GM21528 (cell line): ENCODE measurements around the gene ZNF43.
"Not testable (repeated sequence)": the region's sequence is repeated elsewhere in the genome, so short reads cannot be mapped to it uniquely, and the experiment has no call there.

Source experiments
- ATAC-seq: cut with Tn5 transposase; IDR thresholded peaks from one replicate; pipeline ENCODE4 v1.9.1; 2021; ENCODE audit warnings: mild to moderate bottlenecking, moderate library complexity; ENCODE audit not compliant: unreplicated experiment, low FRiP score

ZNF43 gene

DNA sequence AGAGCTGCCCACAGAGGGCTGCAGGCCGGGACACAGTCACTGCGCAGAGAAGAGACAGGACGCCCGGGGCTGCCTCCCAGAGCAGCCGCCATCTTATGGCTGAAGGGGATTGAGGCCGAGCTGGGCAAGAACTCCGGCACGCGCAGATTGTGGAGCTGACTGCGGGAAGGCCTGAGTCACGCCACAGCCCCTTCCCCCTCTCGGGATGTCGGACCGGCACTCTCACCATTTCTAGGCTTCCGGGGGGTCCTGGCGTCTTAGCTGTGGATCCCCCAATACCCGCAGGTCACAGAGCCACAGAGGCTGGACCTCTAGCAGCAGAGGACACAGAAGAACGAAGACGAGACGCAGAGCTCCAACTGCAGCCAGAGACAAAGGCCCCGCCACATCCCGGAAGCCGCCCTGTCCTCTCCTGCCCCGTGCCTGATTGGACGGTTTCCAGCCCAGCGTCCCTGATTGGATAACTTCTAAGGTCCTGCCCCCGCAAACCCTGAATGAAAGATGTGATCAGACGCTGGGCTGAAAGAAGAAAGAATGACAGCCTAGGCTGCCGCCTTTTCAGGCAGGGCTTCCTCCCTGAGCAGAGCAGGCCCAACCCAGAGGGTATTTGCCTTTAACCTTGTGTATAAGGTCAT is at the start of gene ZNF43:
TSS of gene ZNF43 (minus strand) at position 373 of the 635 bp plus-strand sequence. CDS start at position 229, 144 bp downstream.
- peak; percentile 98 for ATAC-seq

GRCh38 chr19:21885516-21885915 is 49.5 kb upstream of the ZNF43 start:
- ATAC-seq: not testable (repeated sequence)

- ATAC-seq: not testable (repeated sequence)
Measured at GRCh38 chr19:21884786-21885185, 48.8 kb upstream of the ZNF43 start.

DNA sequence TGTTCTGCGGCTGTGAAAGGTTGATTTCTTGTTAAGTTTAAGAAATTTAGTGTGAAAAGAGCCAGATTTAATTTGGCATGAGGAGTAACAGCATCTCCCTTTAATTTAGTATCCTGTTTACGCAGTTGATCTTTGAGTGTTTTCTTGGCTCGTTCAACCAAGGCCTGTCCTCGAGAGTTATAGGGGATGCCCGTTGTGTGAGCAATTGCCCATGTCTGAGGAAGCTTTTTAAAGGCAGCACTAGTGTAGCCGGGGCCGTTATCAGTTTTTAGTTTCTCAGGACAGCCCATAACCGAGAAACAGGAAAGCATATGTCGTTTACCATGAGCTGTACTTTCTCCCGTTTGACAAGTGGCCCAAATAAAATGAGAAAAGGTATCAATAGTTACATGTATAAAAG is 47.5 kb upstream of the ZNF43 start:
- no peak for ATAC-seq

DNA sequence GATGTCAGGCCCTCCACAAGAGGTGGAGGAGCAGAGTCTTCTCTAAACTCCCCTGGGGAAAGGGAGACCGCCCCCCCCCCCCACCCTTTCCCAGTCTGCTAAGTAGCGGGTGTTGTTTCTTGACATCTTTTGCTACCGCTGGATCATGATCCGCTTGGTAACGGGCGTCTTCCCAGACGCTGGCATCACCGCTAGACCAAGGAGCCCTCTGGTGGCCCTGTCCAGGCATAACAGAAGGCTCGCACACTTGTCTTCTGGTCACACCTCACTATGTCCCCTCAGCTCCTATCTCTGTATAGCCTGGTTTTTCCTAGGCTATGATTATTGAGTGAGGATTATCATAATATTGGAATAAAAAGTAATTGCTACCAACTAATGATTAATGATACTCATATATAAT is 44.8 kb upstream of the ZNF43 start:
- not testable (repeated sequence) for ATAC-seq

GRCh38 chr19:21878646-21879045 is 42.7 kb upstream of the ZNF43 start:
- ATAC-seq: no peak

GRCh38 chr19:21877976-21878375 is 42.0 kb upstream of the ZNF43 start:
- ATAC-seq: no peak

DNA sequence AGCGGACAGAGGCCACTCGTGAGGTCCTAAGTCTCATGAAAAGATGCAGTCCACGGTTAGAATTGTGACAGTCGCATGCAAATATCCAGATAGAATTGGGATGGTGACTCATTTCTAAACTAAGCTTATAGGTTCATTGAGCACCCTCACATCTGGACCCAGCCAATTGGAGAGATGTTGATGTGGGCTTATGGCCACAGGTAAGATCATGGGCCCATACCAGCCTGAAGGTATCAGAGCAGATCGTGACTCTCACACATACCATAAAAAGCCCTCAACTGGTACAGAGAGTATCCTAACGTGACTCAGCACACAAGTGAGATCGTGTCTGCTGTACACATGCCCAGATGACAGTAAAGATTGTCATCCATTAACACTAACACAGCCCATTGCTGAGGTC is 40.6 kb upstream of the ZNF43 start:
- ATAC-seq: not testable (repeated sequence)

DNA sequence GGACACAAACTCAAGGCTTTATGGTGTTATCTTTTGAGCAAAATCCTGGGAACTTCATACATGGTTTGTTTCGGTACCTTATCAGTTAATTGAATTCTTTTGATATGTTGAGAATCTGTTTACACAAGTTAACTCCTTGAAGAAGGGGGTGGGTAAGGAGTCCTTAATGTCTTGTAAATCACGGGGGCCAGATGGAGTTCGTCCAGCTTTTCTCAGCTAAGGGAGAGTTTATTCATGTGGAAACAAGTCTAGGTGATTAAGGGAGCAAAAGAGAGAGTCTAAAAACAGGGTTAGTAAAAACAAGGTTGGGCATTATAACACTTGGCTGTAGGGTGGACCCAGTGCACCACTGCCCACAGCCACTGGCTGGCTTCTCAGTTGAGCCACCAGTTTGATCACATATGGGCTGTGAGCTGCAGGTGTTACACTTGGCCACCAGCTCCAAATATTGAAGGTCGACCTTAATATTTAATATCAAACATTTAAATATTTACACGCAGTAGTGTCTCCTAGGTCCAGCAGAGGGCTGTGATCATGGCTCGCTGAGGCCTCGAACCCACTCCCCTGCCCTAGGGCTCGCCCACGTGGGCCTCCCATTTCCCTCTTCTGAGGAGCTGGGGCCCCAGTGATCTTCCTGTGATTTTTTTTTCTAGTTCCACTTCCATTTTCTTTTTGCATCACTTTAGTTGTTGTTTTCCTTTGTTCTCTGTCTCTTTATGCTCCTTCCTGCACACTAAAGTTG is 21.0 kb upstream of the ZNF43 start:
- no peak for ATAC-seq

GRCh38 chr19:21851596-21852345 is 15.8 kb upstream of the ZNF43 start:
- peak; percentile 92 for ATAC-seq

- ATAC-seq: no peak
Measured at GRCh38 chr19:21850656-21851255, 14.8 kb upstream of the ZNF43 start.

DNA sequence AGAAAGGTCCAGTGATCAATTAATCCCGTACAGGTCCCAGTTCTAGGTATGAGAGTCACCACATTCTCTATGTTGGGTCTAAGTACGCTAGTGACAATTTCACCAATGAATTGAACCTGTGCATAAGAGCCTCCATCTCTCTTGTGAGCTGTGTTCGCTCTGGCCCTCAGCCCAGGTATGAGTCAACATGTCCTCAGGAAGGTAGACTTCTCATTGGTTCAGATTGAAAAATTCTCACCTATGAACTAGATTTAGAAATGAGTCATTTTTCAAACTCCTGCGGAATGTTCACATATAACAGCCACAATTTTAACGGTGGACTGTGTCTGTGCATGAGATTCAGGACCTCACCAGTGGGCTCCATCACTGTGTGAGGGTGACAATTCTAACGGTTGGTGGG is 12.7 kb upstream of the ZNF43 start:
- no peak for ATAC-seq

GRCh38 chr19:21843081-21843480 is 7.1 kb upstream of the ZNF43 start:
- no peak for ATAC-seq

- no peak for ATAC-seq
Measured at GRCh38 chr19:21841488-21842097, 5.6 kb upstream of the ZNF43 start.

- ATAC-seq: no peak
Measured at GRCh38 chr19:21841081-21841480, 5.1 kb upstream of the ZNF43 start.

- ATAC-seq: no peak
Measured at GRCh38 chr19:21839976-21840375, 4.0 kb upstream of the ZNF43 start.

DNA sequence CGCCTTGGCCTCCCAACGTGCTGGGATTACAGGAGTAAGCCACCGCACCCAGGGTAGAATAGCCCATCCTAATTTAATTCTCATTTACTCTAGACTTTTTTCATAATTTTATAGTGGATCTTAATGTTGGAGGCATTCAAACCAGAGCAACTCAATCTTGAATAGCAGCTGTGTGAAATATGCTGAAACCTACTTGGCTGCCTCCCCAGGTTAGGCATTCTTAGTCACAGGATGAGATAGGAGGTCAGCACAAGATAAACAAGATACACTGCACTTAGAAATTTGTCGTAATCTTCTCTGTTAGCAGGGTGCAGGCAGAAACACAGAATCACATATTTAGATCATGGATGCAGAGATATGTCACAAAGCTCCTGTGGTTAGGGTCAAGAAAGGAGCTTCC is 2.7 kb upstream of the ZNF43 start:
- ATAC-seq: no peak

- ATAC-seq: no peak
Measured at GRCh38 chr19:21835429-21835809, 563 bp downstream of the ZNF43 start.

GRCh38 chr19:21833733-21834132 is 2.2 kb downstream of the ZNF43 start:
- ATAC-seq: no peak

DNA sequence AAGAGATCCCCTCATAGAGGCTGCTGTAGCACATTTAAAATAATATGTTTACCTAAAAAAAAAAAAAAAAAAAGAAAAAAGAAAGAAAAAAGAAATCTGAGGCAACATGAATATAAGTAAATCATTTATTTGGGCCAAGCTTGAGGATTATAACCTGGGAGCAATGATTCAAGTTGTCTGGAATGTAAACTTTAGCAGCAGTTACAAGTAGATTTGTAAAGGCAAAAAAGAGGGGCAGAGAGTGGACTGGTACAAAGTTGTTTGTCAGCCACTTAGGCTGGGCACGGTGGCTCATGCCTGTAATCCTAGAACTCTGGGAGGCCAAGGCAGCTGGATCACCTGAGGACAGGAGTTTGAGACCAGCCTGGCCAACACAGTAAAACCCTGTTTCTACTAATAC is 11.3 kb downstream of the ZNF43 start:
- ATAC-seq: no peak

- ATAC-seq: no peak
Measured at GRCh38 chr19:21823224-21823623, 12.8 kb downstream of the ZNF43 start.
